Stimulated activated naive B cell treated with anti-CD40 and anti-IgM and Interleukin-4, amounts not matched to agents 10 μg/mL and 1 μg/mL and 100 μg/mL, for 72 hours (primary cell): Measurements from ENCODE around the gene PAX5.
"Not testable (repeated sequence)": the region's sequence is repeated elsewhere in the genome, so short reads cannot be mapped to it uniquely, and the experiment has no call there.

Source experiments
- ATAC-seq, 2 donors: fragments of 150-1000 bp; cut with Tn5 transposase; replicated peaks; 2 replicates each; pipeline ENCODE4 v1.10.0; 2021; ENCODE audit warnings: moderate library complexity in 1 of 2
- DNase-seq: peaks from one replicate; pipeline ENCODE4 v3.0.0; 2021
- H3K27ac Mint-ChIP-seq: one replicate; pipeline ENCODE4 v1.8.0; 2022; ENCODE audit warnings: mild to moderate bottlenecking, mixed read lengths
- H3K27me3 Mint-ChIP-seq, 2 donors: one replicate each; pipeline ENCODE4 v1.8.0; 2022; ENCODE audit warnings: mixed read lengths in 2 of 2
- H3K36me3 Mint-ChIP-seq, 2 donors: one replicate each; pipeline ENCODE4 v1.8.0; 2022; ENCODE audit warnings: mixed read lengths in 2 of 2, mild to moderate bottlenecking in 1 of 2
- H3K4me1 Mint-ChIP-seq, 2 donors: one replicate each; pipeline ENCODE4 v1.8.0; 2022; ENCODE audit warnings: mixed read lengths in 2 of 2, mild to moderate bottlenecking in 1 of 2
- H3K4me3 Mint-ChIP-seq, 2 donors: one replicate each; pipeline ENCODE4 v1.8.0; 2022; ENCODE audit warnings: mild to moderate bottlenecking in 2 of 2, mixed read lengths in 2 of 2, moderate library complexity in 1 of 2
- H3K9me3 Mint-ChIP-seq, 2 donors: one replicate each; pipeline ENCODE4 v1.8.0; 2022; ENCODE audit warnings: mixed read lengths in 2 of 2, mild to moderate bottlenecking in 1 of 2

The PAX5 gene

GRCh38 chr9:37033682-37034304, at the start of gene PAX5:
TSS of gene PAX5 (minus strand) at chr9:37034268. CDS start at chr9:37034031, 237 bp downstream.
- H3K4me3 Mint-ChIP-seq = peak within 1 kb of the TSS; percentile 89 to 91
- H3K27ac Mint-ChIP-seq = peak within 1 kb of the TSS; percentile 96
- peaks cover 36 to 62% of the 10 kb centered on the region in 2 donors for H3K36me3 Mint-ChIP-seq
- DNase-seq (no peak), ATAC-seq (no peak)
- peaks cover 45 to 58% of the 10 kb centered on the region in 2 donors for H3K4me1 Mint-ChIP-seq
- no peaks in the 10 kb centered on the region for H3K27me3 Mint-ChIP-seq
- H3K9me3 Mint-ChIP-seq = no peaks in the 10 kb centered on the region

- ATAC-seq (no peak), DNase-seq (no peak)
- peak overlapping the region in 1 of 2 donors; percentile 2 for H3K4me3 Mint-ChIP-seq
- peaks cover 35 to 76% of the 10 kb centered on the region in 2 donors for H3K4me1 Mint-ChIP-seq
- H3K27me3 Mint-ChIP-seq = no peaks in the 10 kb centered on the region
- H3K36me3 Mint-ChIP-seq = peaks cover 26 to 44% of the 10 kb centered on the region in 2 donors
- no peak overlapping the region for H3K27ac Mint-ChIP-seq
- no peaks in the 10 kb centered on the region for H3K9me3 Mint-ChIP-seq
Measured at GRCh38 chr9:37083654-37084053, 49.6 kb upstream of the PAX5 start.

- Mint-ChIP-seq H3K9me3 (no peaks in the 10 kb centered on the region), H3K27me3 (no peaks in the 10 kb centered on the region), H3K27ac (no peak overlapping the region), H3K36me3 (peaks cover 25 to 36% of the 10 kb centered on the region in 2 donors), H3K4me1 (peaks cover 37 to 82% of the 10 kb centered on the region in 2 donors), H3K4me3 (peak overlapping the region in 1 of 2 donors; percentile 96)
- no peak for DNase-seq
- ATAC-seq = no peak
Measured at GRCh38 chr9:37082214-37082765, 48.2 kb upstream of the PAX5 start.

GRCh38 chr9:37081507-37081906, 47.4 kb upstream of the PAX5 start:
- peak overlapping the region; percentile 70 to 96 for H3K4me3 Mint-ChIP-seq
- H3K4me1 Mint-ChIP-seq = peaks cover 33 to 76% of the 10 kb centered on the region in 2 donors
- H3K9me3 Mint-ChIP-seq, DNase-seq, ATAC-seq, H3K27me3 Mint-ChIP-seq: not testable (repeated sequence)
- H3K27ac Mint-ChIP-seq = peak overlapping the region; percentile 76
- peaks cover 19 to 29% of the 10 kb centered on the region in 2 donors for H3K36me3 Mint-ChIP-seq

- peak; percentile 35 to 56 for ATAC-seq
- H3K27me3 Mint-ChIP-seq, H3K9me3 Mint-ChIP-seq, DNase-seq: not testable (repeated sequence)
- Mint-ChIP-seq H3K4me1 (peaks cover 38 to 76% of the 10 kb centered on the region in 2 donors), H3K27ac (peak overlapping the region; percentile 99), H3K4me3 (peak overlapping the region; percentile 95 to 96), H3K36me3 (peaks cover 18 to 21% of the 10 kb centered on the region in 2 donors)
Measured at GRCh38 chr9:37080165-37080628, 46.1 kb upstream of the PAX5 start.

- Mint-ChIP-seq H3K36me3 (peaks cover 16 to 18% of the 10 kb centered on the region in 2 donors), H3K27ac (peak overlapping the region; percentile 99), H3K4me3 (peak overlapping the region; percentile 95 to 96), H3K9me3 (no peaks in the 10 kb centered on the region), H3K27me3 (no peaks in the 10 kb centered on the region), H3K4me1 (peaks cover 40 to 76% of the 10 kb centered on the region in 2 donors)
- DNase-seq = peak; percentile 91
- ATAC-seq = peak; percentile 95 to 96
Measured at GRCh38 chr9:37079370-37080164, 45.5 kb upstream of the PAX5 start.

GRCh38 chr9:37074790-37075189, 40.7 kb upstream of the PAX5 start:
- not testable (repeated sequence) for H3K36me3 Mint-ChIP-seq, H3K9me3 Mint-ChIP-seq, H3K27me3 Mint-ChIP-seq, DNase-seq
- peak overlapping the region; percentile 50 to 72 for H3K4me3 Mint-ChIP-seq
- H3K27ac Mint-ChIP-seq = peak overlapping the region; percentile 88
- peaks cover 28 to 50% of the 10 kb centered on the region in 2 donors for H3K4me1 Mint-ChIP-seq
- ATAC-seq = peak; percentile 24 to 28

GRCh38 chr9:37066139-37066725, 32.2 kb upstream of the PAX5 start:
- H3K27ac Mint-ChIP-seq = no peak overlapping the region
- H3K4me3 Mint-ChIP-seq = peak overlapping the region in 1 of 2 donors; percentile 21
- DNase-seq (no peak), ATAC-seq (peak; percentile 87 to 94)
- H3K27me3 Mint-ChIP-seq = no peaks in the 10 kb centered on the region
- H3K36me3 Mint-ChIP-seq = no peaks in the 10 kb centered on the region
- H3K9me3 Mint-ChIP-seq = peaks cover 0 to 3% of the 10 kb centered on the region in 2 donors
- H3K4me1 Mint-ChIP-seq = peaks cover 20 to 40% of the 10 kb centered on the region in 2 donors

- H3K4me3 Mint-ChIP-seq = no peak overlapping the region
- ATAC-seq = no peak
- no peak for DNase-seq
- peaks cover 28 to 39% of the 10 kb centered on the region in 2 donors for H3K4me1 Mint-ChIP-seq
- no peak overlapping the region for H3K27ac Mint-ChIP-seq
- no peaks in the 10 kb centered on the region for H3K27me3 Mint-ChIP-seq
- H3K9me3 Mint-ChIP-seq = no peaks in the 10 kb centered on the region
- peaks cover 0 to 5% of the 10 kb centered on the region in 2 donors for H3K36me3 Mint-ChIP-seq
Measured at GRCh38 chr9:37062336-37062735, 28.3 kb upstream of the PAX5 start.

GRCh38 chr9:37061768-37062167, 27.7 kb upstream of the PAX5 start:
- peaks cover 0 to 5% of the 10 kb centered on the region in 2 donors for H3K36me3 Mint-ChIP-seq
- peak overlapping the region; percentile 9 for H3K27ac Mint-ChIP-seq
- no peaks in the 10 kb centered on the region for H3K27me3 Mint-ChIP-seq

GRCh38 chr9:37060833-37061232, 26.8 kb upstream of the PAX5 start:
- peak; percentile 36 to 41 for ATAC-seq
- H3K27me3 Mint-ChIP-seq = no peaks in the 10 kb centered on the region
- H3K9me3 Mint-ChIP-seq = no peaks in the 10 kb centered on the region
- peaks cover 0 to 7% of the 10 kb centered on the region in 2 donors for H3K36me3 Mint-ChIP-seq
- no peak overlapping the region for H3K4me3 Mint-ChIP-seq
- no peak overlapping the region for H3K27ac Mint-ChIP-seq
- no peak for DNase-seq
- peaks cover 23 to 35% of the 10 kb centered on the region in 2 donors for H3K4me1 Mint-ChIP-seq

More at GRCh38 chr9:37061768-37062167, 27.7 kb upstream of the PAX5 start:
- DNase-seq = no peak
- no peaks in the 10 kb centered on the region for H3K9me3 Mint-ChIP-seq
- ATAC-seq = peak in 1 of 2 donors; percentile 50
- peaks cover 28 to 39% of the 10 kb centered on the region in 2 donors for H3K4me1 Mint-ChIP-seq
- no peak overlapping the region for H3K4me3 Mint-ChIP-seq

GRCh38 chr9:37056046-37056920, 22.2 kb upstream of the PAX5 start:
- DNase-seq = no peak
- no peak overlapping the region for H3K4me3 Mint-ChIP-seq
- peaks cover 20 to 28% of the 10 kb centered on the region in 2 donors for H3K4me1 Mint-ChIP-seq
- no peak overlapping the region for H3K27ac Mint-ChIP-seq
- no peaks in the 10 kb centered on the region for H3K27me3 Mint-ChIP-seq
- no peak for ATAC-seq
- no peaks in the 10 kb centered on the region for H3K9me3 Mint-ChIP-seq
- peaks cover 0 to 7% of the 10 kb centered on the region in 2 donors for H3K36me3 Mint-ChIP-seq

- H3K36me3 Mint-ChIP-seq, H3K27ac Mint-ChIP-seq, H3K27me3 Mint-ChIP-seq, H3K4me3 Mint-ChIP-seq, DNase-seq, H3K9me3 Mint-ChIP-seq: not testable (repeated sequence)
- H3K4me1 Mint-ChIP-seq = peaks cover 16 to 22% of the 10 kb centered on the region in 2 donors
- peak in 1 of 2 donors; percentile 19 for ATAC-seq
Measured at GRCh38 chr9:37054363-37054720, 20.3 kb upstream of the PAX5 start.
